ENCODE results near the gene CFAP299.

The CFAP299 gene

GRCh38 chr4:80903020-80903419 is 567.5 kb downstream of the CFAP299 start:
- H3K36me3 ChIP-seq (ENCODE audit: control insufficient read depth in 1 of 2, insufficient read depth in 2 of 2, low read length in 2 of 2), result no peaks in the 10 kb centered on the region
- H3K4me1 ChIP-seq (ENCODE audit: control insufficient read depth in 1 of 2, insufficient read depth in 2 of 2, low read length in 2 of 2), result no peaks in the 10 kb centered on the region
- no peak overlapping the region for H3K4me3 ChIP-seq (ENCODE audit: low read depth in 1 of 2, low read length in 2 of 2)
- H3K9me3 ChIP-seq (ENCODE audit: control insufficient read depth in 1 of 2, low read length in 2 of 2), result no peaks in the 10 kb centered on the region
- H3K27ac ChIP-seq (ENCODE audit: low read length), result no peak overlapping the region
- no peaks in the 10 kb centered on the region for H3K27me3 ChIP-seq (ENCODE audit: low read depth, low read length)

GRCh38 chr4:80909938-80910337 is 574.4 kb downstream of the CFAP299 start:
- no peaks in the 10 kb centered on the region for H3K36me3 ChIP-seq (ENCODE audit: control insufficient read depth in 1 of 2, insufficient read depth in 2 of 2, low read length in 2 of 2)
- H3K27me3 ChIP-seq (ENCODE audit: low read depth, low read length), result no peaks in the 10 kb centered on the region

GRCh38 chr4:80911458-80911857 is 575.9 kb downstream of the CFAP299 start:
- Histone ChIP-seq H3K27ac (ENCODE audit: low read length) (no peak overlapping the region), H3K4me1 (ENCODE audit: control insufficient read depth in 1 of 2, insufficient read depth in 2 of 2, low read length in 2 of 2) (no peaks in the 10 kb centered on the region), H3K36me3 (ENCODE audit: control insufficient read depth in 1 of 2, insufficient read depth in 2 of 2, low read length in 2 of 2) (no peaks in the 10 kb centered on the region), H3K9me3 (ENCODE audit: control insufficient read depth in 1 of 2, low read length in 2 of 2) (peaks cover 0 to 2% of the 10 kb centered on the region in 2 donors), H3K27me3 (ENCODE audit: low read depth, low read length) (no peaks in the 10 kb centered on the region), H3K4me3 (ENCODE audit: low read depth in 1 of 2, low read length in 2 of 2) (no peak overlapping the region)

More at GRCh38 chr4:80909938-80910337, 574.4 kb downstream of the CFAP299 start:
- no peak overlapping the region for H3K4me3 ChIP-seq (ENCODE audit: low read depth in 1 of 2, low read length in 2 of 2)
- no peaks in the 10 kb centered on the region for H3K4me1 ChIP-seq (ENCODE audit: control insufficient read depth in 1 of 2, insufficient read depth in 2 of 2, low read length in 2 of 2)
- H3K9me3 ChIP-seq (ENCODE audit: control insufficient read depth in 1 of 2, low read length in 2 of 2), result peaks cover 0 to 2% of the 10 kb centered on the region in 2 donors
- no peak overlapping the region for H3K27ac ChIP-seq (ENCODE audit: low read length)

- no peak overlapping the region for H3K4me3 ChIP-seq (ENCODE audit: low read depth in 1 of 2, low read length in 2 of 2)
- no peak overlapping the region for H3K27ac ChIP-seq (ENCODE audit: low read length)
- no peaks in the 10 kb centered on the region for H3K27me3 ChIP-seq (ENCODE audit: low read depth, low read length)
- no peaks in the 10 kb centered on the region for H3K4me1 ChIP-seq (ENCODE audit: control insufficient read depth in 1 of 2, insufficient read depth in 2 of 2, low read length in 2 of 2)
- no peaks in the 10 kb centered on the region for H3K36me3 ChIP-seq (ENCODE audit: control insufficient read depth in 1 of 2, insufficient read depth in 2 of 2, low read length in 2 of 2)
- peaks cover 0 to 2% of the 10 kb centered on the region in 2 donors for H3K9me3 ChIP-seq (ENCODE audit: control insufficient read depth in 1 of 2, low read length in 2 of 2)
These were observed 576.8 kb downstream of the CFAP299 start for GRCh38 chr4:80912350-80912749.

GRCh38 chr4:80913381-80913780 is 577.9 kb downstream of the CFAP299 start:
- peaks cover 0 to 2% of the 10 kb centered on the region in 2 donors for H3K9me3 ChIP-seq (ENCODE audit: control insufficient read depth in 1 of 2, low read length in 2 of 2)
- no peaks in the 10 kb centered on the region for H3K27me3 ChIP-seq (ENCODE audit: low read depth, low read length)
- no peak overlapping the region for H3K4me3 ChIP-seq (ENCODE audit: low read depth in 1 of 2, low read length in 2 of 2)
- no peaks in the 10 kb centered on the region for H3K36me3 ChIP-seq (ENCODE audit: control insufficient read depth in 1 of 2, insufficient read depth in 2 of 2, low read length in 2 of 2)
- H3K27ac ChIP-seq (ENCODE audit: low read length), result no peak overlapping the region
- H3K4me1 ChIP-seq (ENCODE audit: control insufficient read depth in 1 of 2, insufficient read depth in 2 of 2, low read length in 2 of 2), result no peaks in the 10 kb centered on the region

GRCh38 chr4:80916770-80917169 is 581.2 kb downstream of the CFAP299 start:
- H3K9me3 ChIP-seq (ENCODE audit: control insufficient read depth in 1 of 2, low read length in 2 of 2), result no peaks in the 10 kb centered on the region
- no peaks in the 10 kb centered on the region for H3K36me3 ChIP-seq (ENCODE audit: control insufficient read depth in 1 of 2, insufficient read depth in 2 of 2, low read length in 2 of 2)
- no peak overlapping the region for H3K4me3 ChIP-seq (ENCODE audit: low read depth in 1 of 2, low read length in 2 of 2)
- H3K27ac ChIP-seq (ENCODE audit: low read length), result no peak overlapping the region
- H3K4me1 ChIP-seq (ENCODE audit: control insufficient read depth in 1 of 2, insufficient read depth in 2 of 2, low read length in 2 of 2), result no peaks in the 10 kb centered on the region
- no peaks in the 10 kb centered on the region for H3K27me3 ChIP-seq (ENCODE audit: low read depth, low read length)

- H3K4me3 ChIP-seq (ENCODE audit: low read depth in 1 of 2, low read length in 2 of 2), result no peak overlapping the region
- H3K9me3 ChIP-seq (ENCODE audit: control insufficient read depth in 1 of 2, low read length in 2 of 2), result no peaks in the 10 kb centered on the region
- H3K4me1 ChIP-seq (ENCODE audit: control insufficient read depth in 1 of 2, insufficient read depth in 2 of 2, low read length in 2 of 2), result no peaks in the 10 kb centered on the region
- H3K36me3 ChIP-seq (ENCODE audit: control insufficient read depth in 1 of 2, insufficient read depth in 2 of 2, low read length in 2 of 2), result no peaks in the 10 kb centered on the region
- H3K27ac ChIP-seq (ENCODE audit: low read length), result no peak overlapping the region
- H3K27me3 ChIP-seq (ENCODE audit: low read depth, low read length), result no peaks in the 10 kb centered on the region
These were observed 582.5 kb downstream of the CFAP299 start for GRCh38 chr4:80918004-80918403.

- H3K9me3 ChIP-seq (ENCODE audit: control insufficient read depth in 1 of 2, low read length in 2 of 2), result no peaks in the 10 kb centered on the region
- H3K36me3 ChIP-seq (ENCODE audit: control insufficient read depth in 1 of 2, insufficient read depth in 2 of 2, low read length in 2 of 2), result no peaks in the 10 kb centered on the region
- no peaks in the 10 kb centered on the region for H3K4me1 ChIP-seq (ENCODE audit: control insufficient read depth in 1 of 2, insufficient read depth in 2 of 2, low read length in 2 of 2)
- no peaks in the 10 kb centered on the region for H3K27me3 ChIP-seq (ENCODE audit: low read depth, low read length)
- H3K27ac ChIP-seq (ENCODE audit: low read length), result no peak overlapping the region
- H3K4me3 ChIP-seq (ENCODE audit: low read depth in 1 of 2, low read length in 2 of 2), result no peak overlapping the region
These were observed 585.9 kb downstream of the CFAP299 start for GRCh38 chr4:80921441-80921840.

GRCh38 chr4:80922941-80923340 is 587.4 kb downstream of the CFAP299 start:
- Histone ChIP-seq H3K27ac (ENCODE audit: low read length) (no peak overlapping the region), H3K9me3 (ENCODE audit: control insufficient read depth in 1 of 2, low read length in 2 of 2) (no peaks in the 10 kb centered on the region), H3K4me3 (ENCODE audit: low read depth in 1 of 2, low read length in 2 of 2) (no peak overlapping the region), H3K4me1 (ENCODE audit: control insufficient read depth in 1 of 2, insufficient read depth in 2 of 2, low read length in 2 of 2) (no peaks in the 10 kb centered on the region), H3K27me3 (ENCODE audit: low read depth, low read length) (no peaks in the 10 kb centered on the region), H3K36me3 (ENCODE audit: control insufficient read depth in 1 of 2, insufficient read depth in 2 of 2, low read length in 2 of 2) (no peaks in the 10 kb centered on the region)

- H3K27ac ChIP-seq (ENCODE audit: low read length), result no peak overlapping the region
- no peaks in the 10 kb centered on the region for H3K9me3 ChIP-seq (ENCODE audit: control insufficient read depth in 1 of 2, low read length in 2 of 2)
- H3K4me1 ChIP-seq (ENCODE audit: control insufficient read depth in 1 of 2, insufficient read depth in 2 of 2, low read length in 2 of 2), result no peaks in the 10 kb centered on the region
- no peaks in the 10 kb centered on the region for H3K27me3 ChIP-seq (ENCODE audit: low read depth, low read length)
- H3K4me3 ChIP-seq (ENCODE audit: low read depth in 1 of 2, low read length in 2 of 2), result no peak overlapping the region
- H3K36me3 ChIP-seq (ENCODE audit: control insufficient read depth in 1 of 2, insufficient read depth in 2 of 2, low read length in 2 of 2), result no peaks in the 10 kb centered on the region
These were observed 589.8 kb downstream of the CFAP299 start for GRCh38 chr4:80925293-80925692.

- Histone ChIP-seq H3K27me3 (ENCODE audit: low read depth, low read length) (no peaks in the 10 kb centered on the region), H3K36me3 (ENCODE audit: control insufficient read depth in 1 of 2, insufficient read depth in 2 of 2, low read length in 2 of 2) (no peaks in the 10 kb centered on the region), H3K4me3 (ENCODE audit: low read depth in 1 of 2, low read length in 2 of 2) (no peak overlapping the region), H3K9me3 (ENCODE audit: control insufficient read depth in 1 of 2, low read length in 2 of 2) (no peaks in the 10 kb centered on the region), H3K4me1 (ENCODE audit: control insufficient read depth in 1 of 2, insufficient read depth in 2 of 2, low read length in 2 of 2) (no peaks in the 10 kb centered on the region), H3K27ac (ENCODE audit: low read length) (no peak overlapping the region)
These were observed 590.9 kb downstream of the CFAP299 start for GRCh38 chr4:80926446-80926845.

GRCh38 chr4:80926891-80927290 is 591.4 kb downstream of the CFAP299 start:
- Histone ChIP-seq H3K9me3 (ENCODE audit: control insufficient read depth in 1 of 2, low read length in 2 of 2) (no peaks in the 10 kb centered on the region), H3K36me3 (ENCODE audit: control insufficient read depth in 1 of 2, insufficient read depth in 2 of 2, low read length in 2 of 2) (no peaks in the 10 kb centered on the region), H3K4me1 (ENCODE audit: control insufficient read depth in 1 of 2, insufficient read depth in 2 of 2, low read length in 2 of 2) (no peaks in the 10 kb centered on the region), H3K27ac (ENCODE audit: low read length) (no peak overlapping the region), H3K27me3 (ENCODE audit: low read depth, low read length) (no peaks in the 10 kb centered on the region), H3K4me3 (ENCODE audit: low read depth in 1 of 2, low read length in 2 of 2) (no peak overlapping the region)
